C4-2B (cell line): ENCODE results near the gene PTGES3L.

ENCODE experiments used
- ZFX ChIP-seq: fragments of 450-650 bp; IDR thresholded peaks from 2 replicates; pipeline ENCODE4 v1.6.1; 2017
- TF ChIP-seq, protein P1 (sequence below): fragments of 450-650 bp; conservative IDR thresholded peaks from 2 replicates; pipeline ENCODE4 v1.5.1; 2017; ENCODE audit warnings: mild to moderate bottlenecking

DNA sequence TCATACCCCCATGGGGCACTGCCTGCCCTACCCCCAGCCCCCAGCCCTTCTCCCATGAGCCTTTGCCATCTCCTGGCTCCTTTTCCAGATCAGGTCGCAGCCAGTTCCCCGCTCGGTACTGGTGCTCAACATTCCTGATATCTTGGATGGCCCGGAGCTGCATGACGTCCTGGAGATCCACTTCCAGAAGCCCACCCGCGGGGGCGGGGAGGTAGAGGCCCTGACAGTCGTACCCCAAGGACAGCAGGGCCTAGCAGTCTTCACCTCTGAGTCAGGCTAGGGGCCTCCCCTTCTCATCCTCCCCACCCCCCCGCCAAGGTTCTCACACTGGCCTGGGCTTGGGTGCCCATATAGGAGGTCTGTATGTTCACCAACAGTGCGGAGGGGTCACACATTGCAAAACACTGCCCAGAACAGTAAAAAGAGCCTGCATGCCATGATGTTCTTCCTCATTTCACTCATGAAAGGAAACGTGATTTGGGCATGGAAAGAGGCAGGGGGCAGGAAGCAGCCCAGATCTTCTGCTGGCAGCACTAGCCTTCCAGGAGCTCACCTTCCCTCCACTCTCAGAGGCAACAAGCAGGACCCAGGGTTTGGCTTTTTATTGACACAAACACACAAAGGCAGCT lies 34.3 kb upstream of the PTGES3L start:
- TF ChIP-seq, protein P1, sequence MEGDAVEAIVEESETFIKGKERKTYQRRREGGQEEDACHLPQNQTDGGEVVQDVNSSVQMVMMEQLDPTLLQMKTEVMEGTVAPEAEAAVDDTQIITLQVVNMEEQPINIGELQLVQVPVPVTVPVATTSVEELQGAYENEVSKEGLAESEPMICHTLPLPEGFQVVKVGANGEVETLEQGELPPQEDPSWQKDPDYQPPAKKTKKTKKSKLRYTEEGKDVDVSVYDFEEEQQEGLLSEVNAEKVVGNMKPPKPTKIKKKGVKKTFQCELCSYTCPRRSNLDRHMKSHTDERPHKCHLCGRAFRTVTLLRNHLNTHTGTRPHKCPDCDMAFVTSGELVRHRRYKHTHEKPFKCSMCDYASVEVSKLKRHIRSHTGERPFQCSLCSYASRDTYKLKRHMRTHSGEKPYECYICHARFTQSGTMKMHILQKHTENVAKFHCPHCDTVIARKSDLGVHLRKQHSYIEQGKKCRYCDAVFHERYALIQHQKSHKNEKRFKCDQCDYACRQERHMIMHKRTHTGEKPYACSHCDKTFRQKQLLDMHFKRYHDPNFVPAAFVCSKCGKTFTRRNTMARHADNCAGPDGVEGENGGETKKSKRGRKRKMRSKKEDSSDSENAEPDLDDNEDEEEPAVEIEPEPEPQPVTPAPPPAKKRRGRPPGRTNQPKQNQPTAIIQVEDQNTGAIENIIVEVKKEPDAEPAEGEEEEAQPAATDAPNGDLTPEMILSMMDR, result no peak
- TF ChIP-seq ZFX, result no peak
